ENCODE measurements around the gene DAP. TPM values are rescaled to one million over a fixed set of nuclear protein-coding genes. Genes with fewer than 3 reads are reported as not detected.

DAP gene
- total and polyA plus RNA-seq, 2 of the 4 experiments (the other 2 are of a cell fraction), result 49.6 to 189 TPM

DNA sequence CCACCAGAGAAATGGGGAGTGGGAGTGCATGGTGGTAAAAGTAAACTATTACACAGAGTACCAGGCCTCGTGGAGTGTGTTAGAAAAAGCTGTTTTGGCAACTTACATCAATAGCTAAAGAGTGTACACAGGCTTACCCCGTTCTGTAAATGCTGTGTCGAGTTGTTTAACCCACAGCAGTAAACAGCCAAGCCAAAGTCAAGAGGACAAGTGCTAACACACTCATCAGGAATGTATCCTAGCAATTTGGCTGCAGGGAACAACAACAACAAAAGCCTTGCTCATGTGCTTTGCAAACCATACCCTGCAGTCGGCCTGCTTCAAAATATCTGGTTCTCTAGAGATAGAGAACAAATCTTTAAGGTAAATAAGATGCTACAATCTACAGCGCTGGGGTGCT is 15.9 kb downstream of the DAP start:
- DNase-seq, result peak; percentile 33

More for the DNA sequence above, 15.9 kb downstream of the DAP start:
- Histone ChIP-seq H2AK9ac (replicated peaks; ENCODE audit: low read depth, low read length, poor library complexity) (no peak overlapping the region), H4K5ac (ENCODE audit: low read depth, low read length) (no peak overlapping the region), H3K36me3 (ENCODE audit: control insufficient read depth, insufficient read depth, low read length) (peaks cover 51% of the 10 kb centered on the region), H4K91ac (ENCODE audit: insufficient read depth, low read depth, low read length) (no peak overlapping the region), H3K4me2 (ENCODE audit: low read depth, low read length) (no peak overlapping the region), H3K18ac (ENCODE audit: low read depth, low read length) (no peak overlapping the region), H3K4me1 (ENCODE audit: control insufficient read depth, insufficient read depth, low read length) (0 out of 2 replicates have a peak, but pooled peaks cover 3% of the 10 kb centered on the region), H3K79me1 (ENCODE audit: low read depth in 1 of 2, low read length in 2 of 2) (peaks cover 38 to 85% of the 10 kb centered on the region in 2 experiments), H3K14ac (replicated peaks; ENCODE audit: low read depth, low read length) (no peak overlapping the region), H3K4ac (ENCODE audit: low read depth, low read length) (no peak overlapping the region), H3K9ac (ENCODE audit: low read depth, low read length) (no peak overlapping the region), H2AFZ (replicated peaks; ENCODE audit: low read length, poor library complexity) (no peak overlapping the region), H2BK20ac (ENCODE audit: low read depth, low read length) (no peak overlapping the region), H2BK120ac (ENCODE audit: low read depth, low read length) (no peak overlapping the region), H3K23ac (ENCODE audit: low read depth, low read length) (no peak overlapping the region; the same call in 1 of the 2 replicates), H3K56ac (ENCODE audit: extremely low read depth, insufficient read depth, low read length) (no peak overlapping the region), H3K9me3 (ENCODE audit: control insufficient read depth, insufficient read depth, low read length) (peaks cover 4% of the 10 kb centered on the region; the same call in 1 of the 2 replicates), H2BK15ac (ENCODE audit: low read depth, low read length) (no peak overlapping the region), H4K20me1 (ENCODE audit: insufficient read depth, low read length) (peaks cover 55% of the 10 kb centered on the region), H3K9me1 (ENCODE audit: insufficient read depth, low read length) (peaks cover 16% of the 10 kb centered on the region), H4K8ac (ENCODE audit: low read depth in 2 of 2, low read length in 2 of 2) (no peak overlapping the region), H2BK5ac (ENCODE audit: low read depth, low read length, poor library complexity, severe bottlenecking) (peak overlapping the region; percentile 28), H2AK5ac (ENCODE audit: low read depth, low read length) (no peak overlapping the region), H3K4me3 (ENCODE audit: insufficient read depth, low read depth, low read length) (no peak overlapping the region), H3K27me3 (ENCODE audit: control insufficient read depth, insufficient read depth, low read length) (no peaks in the 10 kb centered on the region), H3K27ac (ENCODE audit: insufficient read depth, low read length) (no peak overlapping the region)
- ATAC-seq (ENCODE audit: low read depth), result peak; percentile 85
- BruUV-seq (replicated peaks), result no TSS peak
- CTCF ChIA-PET, result no interaction called here
- dilution Hi-C loops (cut with HindIII; ENCODE audit: low sequenced_read_pairs, unreplicated experiment), result no loop called here
- in situ Hi-C loops (cut with MboI; ENCODE audit: low sequenced_read_pairs), result no loop called here
- TF ChIP-seq, protein P1, sequence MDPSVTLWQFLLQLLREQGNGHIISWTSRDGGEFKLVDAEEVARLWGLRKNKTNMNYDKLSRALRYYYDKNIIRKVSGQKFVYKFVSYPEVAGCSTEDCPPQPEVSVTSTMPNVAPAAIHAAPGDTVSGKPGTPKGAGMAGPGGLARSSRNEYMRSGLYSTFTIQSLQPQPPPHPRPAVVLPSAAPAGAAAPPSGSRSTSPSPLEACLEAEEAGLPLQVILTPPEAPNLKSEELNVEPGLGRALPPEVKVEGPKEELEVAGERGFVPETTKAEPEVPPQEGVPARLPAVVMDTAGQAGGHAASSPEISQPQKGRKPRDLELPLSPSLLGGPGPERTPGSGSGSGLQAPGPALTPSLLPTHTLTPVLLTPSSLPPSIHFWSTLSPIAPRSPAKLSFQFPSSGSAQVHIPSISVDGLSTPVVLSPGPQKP (IDR thresholded peaks at IDR 0.05; ENCODE audit: borderline replicate concordance, low read depth, low read length), result no peak
- TF ChIP-seq, protein P2, sequence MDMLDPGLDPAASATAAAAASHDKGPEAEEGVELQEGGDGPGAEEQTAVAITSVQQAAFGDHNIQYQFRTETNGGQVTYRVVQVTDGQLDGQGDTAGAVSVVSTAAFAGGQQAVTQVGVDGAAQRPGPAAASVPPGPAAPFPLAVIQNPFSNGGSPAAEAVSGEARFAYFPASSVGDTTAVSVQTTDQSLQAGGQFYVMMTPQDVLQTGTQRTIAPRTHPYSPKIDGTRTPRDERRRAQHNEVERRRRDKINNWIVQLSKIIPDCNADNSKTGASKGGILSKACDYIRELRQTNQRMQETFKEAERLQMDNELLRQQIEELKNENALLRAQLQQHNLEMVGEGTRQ (IDR thresholded peaks at IDR 0.05; ENCODE audit: low read depth, low read length), result no peak
- intact Hi-C loops (cut with micrococcal nuclease), result loop anchor here (5.0 kb wide), 1 partner anchor 722 kb away; no protein-coding TSS in a partner anchor
- 75% methylated on average over 2 of the region's 5 CpGs; no CpG with 5 or more reads in 1 of the 2 experiments for WGBS, 2 experiments (ENCODE audit: extremely low coverage in 2 of 2, insufficient read length in 1 of 2)
- POLR2A ChIA-PET (ENCODE audit: unreplicated experiment), result no interaction called here
